OCI-LY1 (cell line): ENCODE data around the gene RNF212.

Experiments used
- H2AFZ ChIP-seq: fragments of 200-600 bp; sonication (generic), shearing (Covaris generic); 2 replicates; pipeline ENCODE4 v1.6.0; 2014; ENCODE audit warnings: antibody characterized with exemption, mild to moderate bottlenecking, low read length
- H3F3A ChIP-seq: fragments of 200-600 bp; sonication (generic), shearing (Covaris generic); 2 replicates; pipeline ENCODE4 v1.6.0; 2014; ENCODE audit warnings: mild to moderate bottlenecking, antibody characterized with exemption, low read length, moderate library complexity; ENCODE audit not compliant: insufficient read depth
- H3K27ac ChIP-seq: fragments of 200-600 bp; sonication (generic); 2 replicates; pipeline ENCODE4 v1.5.1; 2014; ENCODE audit warnings: low read length, mixed run types, mild to moderate bottlenecking, low read depth; ENCODE audit not compliant: poor library complexity, severe bottlenecking
- H3K27me3 ChIP-seq: fragments of 200-600 bp; sonication (generic); 2 replicates; pipeline ENCODE4 v1.6.0; 2014; ENCODE audit warnings: antibody characterized with exemption, mild to moderate bottlenecking, low read length, moderate library complexity; ENCODE audit not compliant: insufficient read depth
- H3K36me3 ChIP-seq: fragments of 200-600 bp; sonication (generic); 2 replicates; pipeline ENCODE4 v1.6.1; 2014; ENCODE audit warnings: mild to moderate bottlenecking, antibody characterized with exemption, low read length, moderate library complexity, mixed read lengths; ENCODE audit not compliant: insufficient read depth
- H3K4me1 ChIP-seq: fragments of 200-600 bp; sonication (generic); 2 replicates; pipeline ENCODE4 v1.5.1; 2014; ENCODE audit warnings: mild to moderate bottlenecking, low read length, moderate library complexity; ENCODE audit not compliant: insufficient read depth, severe bottlenecking
- H3K4me2 ChIP-seq: fragments of 200-600 bp; sonication (generic), shearing (Covaris generic); 2 replicates; pipeline ENCODE4 v1.6.1; 2014; ENCODE audit warnings: low read length
- H3K4me3 ChIP-seq: fragments of 200-600 bp; sonication (generic); 2 replicates; pipeline ENCODE4 v1.5.1; 2014; ENCODE audit warnings: low read length, low read depth, mild to moderate bottlenecking, mixed read lengths; ENCODE audit not compliant: poor library complexity, severe bottlenecking
- H3K79me2 ChIP-seq: fragments of 200-600 bp; shearing (Covaris generic); 2 replicates; pipeline ENCODE4 v1.6.1; 2016; ENCODE audit warnings: mixed run types, low read length, mixed read lengths; ENCODE audit not compliant: insufficient read depth
- H3K9ac ChIP-seq: fragments of 200-600 bp; sonication (generic), shearing (Covaris generic); 2 replicates; pipeline ENCODE4 v1.6.1; 2014; ENCODE audit warnings: mild to moderate bottlenecking, low read length, mixed read lengths
- H3K9me2 ChIP-seq: fragments of 200-600 bp; sonication (generic), shearing (Covaris generic); 2 replicates; pipeline ENCODE4 v1.6.1; 2014; ENCODE audit warnings: low read depth, mild to moderate bottlenecking, low read length, mixed read lengths
- H3K9me3 ChIP-seq: fragments of 200-600 bp; shearing (Covaris generic); 2 replicates; pipeline ENCODE4 v1.6.1; 2014; ENCODE audit warnings: low read length, mixed read lengths
- H4K20me1 ChIP-seq: fragments of 200-600 bp; sonication (generic), shearing (Covaris generic); 2 replicates; pipeline ENCODE4 v1.6.0; 2016; ENCODE audit warnings: mild to moderate bottlenecking, low read length; ENCODE audit not compliant: insufficient read depth
- CTCF ChIP-seq: fragments of 200-600 bp; sonication (generic), shearing (Covaris generic); IDR thresholded peaks from 2 replicates; pipeline ENCODE4 v1.5.1; 2017; ENCODE audit warnings: mild to moderate bottlenecking, antibody characterized with exemption, low read length, moderate library complexity, mixed read lengths
- EZH2 ChIP-seq: fragments of 200-600 bp; sonication (generic), shearing (Covaris generic); IDR thresholded peaks from 2 replicates; pipeline ENCODE4 v1.8.0; 2017; ENCODE audit warnings: borderline replicate concordance, mixed run types, mild to moderate bottlenecking, antibody characterized with exemption, low read length, moderate library complexity, mixed read lengths

The RNF212 gene

GRCh38 chr4:1109898-1110506 lies 3.4 kb downstream of the RNF212 start:
- Histone ChIP-seq H3K4me2 (no peak overlapping the region), H3K36me3 (no peaks in the 10 kb centered on the region), H3K4me3 (no peak overlapping the region), H3K9me2 (no peaks in the 10 kb centered on the region), H3K27ac (no peak overlapping the region), H3F3A (no peaks in the 10 kb centered on the region), H4K20me1 (no peaks in the 10 kb centered on the region), H3K9me3 (no peaks in the 10 kb centered on the region), H2AFZ (no peak overlapping the region), H3K9ac (no peak overlapping the region), H3K27me3 (no peaks in the 10 kb centered on the region), H3K4me1 (no peaks in the 10 kb centered on the region), H3K79me2 (no peaks in the 10 kb centered on the region)
- TF ChIP-seq CTCF (no peak), EZH2 (no peak)

GRCh38 chr4:1109333-1109732 lies 4.0 kb downstream of the RNF212 start:
- TF ChIP-seq EZH2 (no peak), CTCF (no peak)
- no peaks in the 10 kb centered on the region for H3K27me3 ChIP-seq
- no peaks in the 10 kb centered on the region for H3K9me3 ChIP-seq

GRCh38 chr4:1105662-1106061 lies 7.7 kb downstream of the RNF212 start:
- no peaks in the 10 kb centered on the region for H3K79me2 ChIP-seq
- H3F3A ChIP-seq: no peaks in the 10 kb centered on the region
- no peaks in the 10 kb centered on the region for H3K27me3 ChIP-seq
- no peak for TF ChIP-seq CTCF
- no peak for TF ChIP-seq EZH2
- no peaks in the 10 kb centered on the region for H3K9me2 ChIP-seq
- no peak overlapping the region for H3K9ac ChIP-seq
- H3K4me2 ChIP-seq: no peak overlapping the region
- no peaks in the 10 kb centered on the region for H4K20me1 ChIP-seq
- no peaks in the 10 kb centered on the region for H3K36me3 ChIP-seq
- no peaks in the 10 kb centered on the region for H3K4me1 ChIP-seq
- no peak overlapping the region for H3K27ac ChIP-seq
- H3K4me3 ChIP-seq: no peak overlapping the region
- H2AFZ ChIP-seq: no peak overlapping the region
- H3K9me3 ChIP-seq: no peaks in the 10 kb centered on the region

More at GRCh38 chr4:1109333-1109732, 4.0 kb downstream of the RNF212 start:
- H3K4me2 ChIP-seq: no peak overlapping the region
- H3K4me1 ChIP-seq: no peaks in the 10 kb centered on the region
- no peak overlapping the region for H3K9ac ChIP-seq
- no peak overlapping the region for H2AFZ ChIP-seq
- H3K4me3 ChIP-seq: no peak overlapping the region
- H3F3A ChIP-seq: no peaks in the 10 kb centered on the region
- no peaks in the 10 kb centered on the region for H3K36me3 ChIP-seq
- no peaks in the 10 kb centered on the region for H3K79me2 ChIP-seq
- no peaks in the 10 kb centered on the region for H3K9me2 ChIP-seq
- H3K27ac ChIP-seq: no peak overlapping the region
- no peaks in the 10 kb centered on the region for H4K20me1 ChIP-seq
